ENCODE results near the gene TLK1.

DNA sequence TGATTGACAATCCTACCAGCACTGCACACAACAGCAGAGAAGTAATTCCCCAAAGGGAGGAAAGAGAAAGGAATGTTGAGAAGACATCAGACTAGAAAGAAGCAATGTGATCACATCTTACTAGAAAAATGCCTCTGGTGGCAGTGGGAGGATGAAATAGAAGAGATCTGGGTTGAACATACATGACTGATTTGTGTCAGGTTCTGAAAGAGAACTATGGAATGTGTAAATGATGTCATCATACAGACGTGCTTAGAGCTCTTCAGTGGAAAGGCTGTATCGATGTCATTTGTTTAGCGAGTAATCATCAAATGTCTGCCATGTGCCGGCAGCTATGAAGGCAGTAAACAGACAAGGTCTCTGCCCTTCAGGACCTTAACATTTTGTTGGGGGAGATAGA lies 206.8 kb downstream of the TLK1 start:
- TF ChIP-seq, protein P1, sequence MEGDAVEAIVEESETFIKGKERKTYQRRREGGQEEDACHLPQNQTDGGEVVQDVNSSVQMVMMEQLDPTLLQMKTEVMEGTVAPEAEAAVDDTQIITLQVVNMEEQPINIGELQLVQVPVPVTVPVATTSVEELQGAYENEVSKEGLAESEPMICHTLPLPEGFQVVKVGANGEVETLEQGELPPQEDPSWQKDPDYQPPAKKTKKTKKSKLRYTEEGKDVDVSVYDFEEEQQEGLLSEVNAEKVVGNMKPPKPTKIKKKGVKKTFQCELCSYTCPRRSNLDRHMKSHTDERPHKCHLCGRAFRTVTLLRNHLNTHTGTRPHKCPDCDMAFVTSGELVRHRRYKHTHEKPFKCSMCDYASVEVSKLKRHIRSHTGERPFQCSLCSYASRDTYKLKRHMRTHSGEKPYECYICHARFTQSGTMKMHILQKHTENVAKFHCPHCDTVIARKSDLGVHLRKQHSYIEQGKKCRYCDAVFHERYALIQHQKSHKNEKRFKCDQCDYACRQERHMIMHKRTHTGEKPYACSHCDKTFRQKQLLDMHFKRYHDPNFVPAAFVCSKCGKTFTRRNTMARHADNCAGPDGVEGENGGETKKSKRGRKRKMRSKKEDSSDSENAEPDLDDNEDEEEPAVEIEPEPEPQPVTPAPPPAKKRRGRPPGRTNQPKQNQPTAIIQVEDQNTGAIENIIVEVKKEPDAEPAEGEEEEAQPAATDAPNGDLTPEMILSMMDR (conservative IDR thresholded peaks at IDR 0.05 in 1 of 2, IDR thresholded peaks at IDR 0.05 in 1 of 2; ENCODE audit: low read depth in 1 of 2, low read length in 2 of 2): no peak
- TF ChIP-seq EZH2 (IDR thresholded peaks at IDR 0.05; ENCODE audit: low read length, missing control alignments): no peak

All from fibroblast of lung (primary cell).